Measurements from ENCODE around the gene ZNF597.
"Not testable (repeated sequence)": the region's sequence is repeated elsewhere in the genome, so short reads cannot be mapped to it uniquely, and the experiment has no call there.

The ZNF597 gene

GRCh38 chr16:3475604-3476375 lies 32.5 kb upstream of the ZNF597 start:
- no peak for DNase-seq (ENCODE audit: low spot score)
- FAIRE-seq, result no peak

- FAIRE-seq; DNase-seq (ENCODE audit: low spot score): not testable (repeated sequence)
Observed at GRCh38 chr16:3474870-3475269, 31.6 kb upstream of the ZNF597 start.

- DNase-seq (ENCODE audit: low spot score) (no peak), FAIRE-seq (no peak)
Observed at GRCh38 chr16:3474136-3474779, 31.0 kb upstream of the ZNF597 start.

- not testable (repeated sequence) for FAIRE-seq; DNase-seq (ENCODE audit: low spot score)
Observed at GRCh38 chr16:3473596-3473943, 30.3 kb upstream of the ZNF597 start.

GRCh38 chr16:3472878-3473595 lies 29.7 kb upstream of the ZNF597 start:
- DNase-seq (ENCODE audit: low spot score), result no peak
- no peak for FAIRE-seq

- no peak for DNase-seq (ENCODE audit: low spot score)
- no peak for FAIRE-seq
Observed at GRCh38 chr16:3471518-3472176, 28.3 kb upstream of the ZNF597 start.

- DNase-seq (ENCODE audit: low spot score), result no peak
- FAIRE-seq, result no peak
Observed at GRCh38 chr16:3470723-3471122, 27.4 kb upstream of the ZNF597 start.

- no peak for FAIRE-seq
Observed at GRCh38 chr16:3469736-3470135, 26.4 kb upstream of the ZNF597 start.

GRCh38 chr16:3468501-3468900 lies 25.2 kb upstream of the ZNF597 start:
- DNase-seq (ENCODE audit: low spot score) (no peak), FAIRE-seq (no peak)

More at GRCh38 chr16:3469736-3470135, 26.4 kb upstream of the ZNF597 start:
- no peak for DNase-seq (ENCODE audit: low spot score)

GRCh38 chr16:3467921-3468320 lies 24.6 kb upstream of the ZNF597 start:
- FAIRE-seq, result no peak

GRCh38 chr16:3467182-3467581 lies 23.9 kb upstream of the ZNF597 start:
- no peak for FAIRE-seq

More at GRCh38 chr16:3467921-3468320, 24.6 kb upstream of the ZNF597 start:
- DNase-seq (ENCODE audit: low spot score), result no peak

GRCh38 chr16:3465911-3466584 lies 22.7 kb upstream of the ZNF597 start:
- FAIRE-seq (no peak), DNase-seq (ENCODE audit: low spot score) (no peak)

More at GRCh38 chr16:3467182-3467581, 23.9 kb upstream of the ZNF597 start:
- DNase-seq (ENCODE audit: low spot score), result no peak

- FAIRE-seq (no peak), DNase-seq (ENCODE audit: low spot score) (no peak)
Observed at GRCh38 chr16:3465301-3465700, 22.0 kb upstream of the ZNF597 start.

- DNase-seq (ENCODE audit: low spot score) (no peak), FAIRE-seq (no peak)
Observed at GRCh38 chr16:3461151-3461550, 17.8 kb upstream of the ZNF597 start.

- no peak for DNase-seq (ENCODE audit: low spot score)
- FAIRE-seq, result no peak
Observed at GRCh38 chr16:3460585-3460984, 17.3 kb upstream of the ZNF597 start.

- FAIRE-seq (no peak), DNase-seq (ENCODE audit: low spot score) (no peak)
Observed at GRCh38 chr16:3460121-3460520, 16.8 kb upstream of the ZNF597 start.

- FAIRE-seq, result no peak
Observed at GRCh38 chr16:3459401-3460090, 16.2 kb upstream of the ZNF597 start.

GRCh38 chr16:3458852-3459361 lies 15.6 kb upstream of the ZNF597 start:
- peak; percentile 65 for DNase-seq (ENCODE audit: low spot score)
- peak; percentile 84 for FAIRE-seq

More at GRCh38 chr16:3459401-3460090, 16.2 kb upstream of the ZNF597 start:
- DNase-seq (ENCODE audit: low spot score), result no peak

GRCh38 chr16:3458278-3458851 lies 15.1 kb upstream of the ZNF597 start:
- FAIRE-seq, result no peak
- DNase-seq (ENCODE audit: low spot score), result no peak
